ENCODE data around the gene ITPR1. TPM values are rescaled to one million over a fixed set of nuclear protein-coding genes. Genes with fewer than 3 reads are reported as not detected.

The ITPR1 gene
- total and polyA plus RNA-seq, 11 donors, result 8.9 to 55.8 (median 19.9) TPM

- Histone ChIP-seq H3K27me3 (no peaks in the 10 kb centered on the region), H3K36me3 (no peaks in the 10 kb centered on the region), H3K9me3 (no peaks in the 10 kb centered on the region), H3K27ac (no peak overlapping the region), H3K4me3 (no peak overlapping the region), H3K4me1 (peaks cover 0 to 8% (median 0%) of the 10 kb centered on the region in 12 donors)
- 90 to 97% (median 95%) methylated on average over 4 of the region's 4 CpGs for WGBS, 4 donors
- ATAC-seq (no peak), DNase-seq (no peak)
- intact Hi-C loops (cut with DNase I), result no loop called here
- TF ChIP-seq CTCF (IDR thresholded peaks at IDR 0.05) (no peak), POLR2A (IDR thresholded peaks at IDR 0.05) (no peak)
Observed at GRCh38 chr3:4562595-4562994, 69.4 kb downstream of the ITPR1 start.

- ATAC-seq (no peak), DNase-seq (no peak)
- Histone ChIP-seq H3K4me3 (no peak overlapping the region), H3K27ac (no peak overlapping the region), H3K27me3 (no peaks in the 10 kb centered on the region), H3K36me3 (no peaks in the 10 kb centered on the region), H3K9me3 (no peaks in the 10 kb centered on the region), H3K4me1 (peaks cover 0 to 8% (median 0%) of the 10 kb centered on the region in 12 donors)
- intact Hi-C loops (cut with DNase I), result no loop called here
- WGBS, 4 donors, result 95 to 99% (median 97%) methylated on average over 7 of the region's 7 CpGs
- TF ChIP-seq CTCF (IDR thresholded peaks at IDR 0.05), result no peak
- TF ChIP-seq POLR2A (IDR thresholded peaks at IDR 0.05), result no peak
Observed at GRCh38 chr3:4564270-4564669, 71.1 kb downstream of the ITPR1 start.

- H3K36me3 ChIP-seq, result no peaks in the 10 kb centered on the region
- intact Hi-C loops (cut with DNase I), result no loop called here
- no peak overlapping the region for H3K27ac ChIP-seq
- ATAC-seq (no peak), DNase-seq (no peak)
- WGBS, 4 donors, result 66 to 74% (median 71%) methylated on average over 5 of the region's 5 CpGs
- H3K9me3 ChIP-seq, result no peaks in the 10 kb centered on the region
- no peaks in the 10 kb centered on the region for H3K27me3 ChIP-seq
- H3K4me1 ChIP-seq, result peaks cover 0 to 11% (median 0%) of the 10 kb centered on the region in 12 donors
- H3K4me3 ChIP-seq, result no peak overlapping the region
- TF ChIP-seq CTCF (IDR thresholded peaks at IDR 0.05) (no peak), POLR2A (IDR thresholded peaks at IDR 0.05) (no peak)
Observed at GRCh38 chr3:4564928-4565586, 71.9 kb downstream of the ITPR1 start.

GRCh38 chr3:4565809-4566501 lies 72.8 kb downstream of the ITPR1 start:
- TF ChIP-seq CTCF (IDR thresholded peaks at IDR 0.05) (no peak), POLR2A (IDR thresholded peaks at IDR 0.05) (no peak)
- no peak overlapping the region for H3K4me3 ChIP-seq
- H3K27ac ChIP-seq, result no peak overlapping the region
- H3K27me3 ChIP-seq, result no peaks in the 10 kb centered on the region
- no peaks in the 10 kb centered on the region for H3K36me3 ChIP-seq
- DNase-seq (no peak), ATAC-seq (no peak)
- H3K9me3 ChIP-seq, result no peaks in the 10 kb centered on the region
- WGBS, 4 donors, result 64 to 80% (median 69%) methylated on average over 5 of the region's 5 CpGs
- H3K4me1 ChIP-seq, result peaks cover 0 to 15% (median 0%) of the 10 kb centered on the region in 12 donors
- intact Hi-C loops (cut with DNase I), result no loop called here

All from heart left ventricle (tissue), 16 donors.